Measurements from ENCODE around the gene ACTN1.

ACTN1 gene

GRCh38 chr14:68925373-68925772 is 53.7 kb downstream of the ACTN1 start:
- H3K4me1 Mint-ChIP-seq: peaks cover 57% of the 10 kb centered on the region
- H3K9me3 Mint-ChIP-seq: peaks cover 3% of the 10 kb centered on the region
- peaks cover 28% of the 10 kb centered on the region for H3K36me3 Mint-ChIP-seq (ENCODE audit: low read depth)
- H3K27me3 Mint-ChIP-seq (ENCODE audit: low read depth): no peaks in the 10 kb centered on the region
- TF ChIP-seq CTCF (IDR thresholded peaks at IDR 0.05; ENCODE audit: unreplicated experiment in 3 of 3): no peak
- no peak overlapping the region for H3K4me3 Mint-ChIP-seq
- H3K27ac Mint-ChIP-seq: no peak overlapping the region

- Mint-ChIP-seq H3K27me3 (ENCODE audit: low read depth) (no peaks in the 10 kb centered on the region), H3K4me3 (no peak overlapping the region), H3K27ac (peak overlapping the region; percentile 8 to 36 (median 33)), H3K4me1 (peaks cover 52% of the 10 kb centered on the region), H3K36me3 (ENCODE audit: low read depth) (peaks cover 32% of the 10 kb centered on the region), H3K9me3 (peaks cover 3% of the 10 kb centered on the region)
- no peak for TF ChIP-seq CTCF (IDR thresholded peaks at IDR 0.05; ENCODE audit: unreplicated experiment in 3 of 3)
Measured at GRCh38 chr14:68924186-68925158, 54.6 kb downstream of the ACTN1 start.

DNA sequence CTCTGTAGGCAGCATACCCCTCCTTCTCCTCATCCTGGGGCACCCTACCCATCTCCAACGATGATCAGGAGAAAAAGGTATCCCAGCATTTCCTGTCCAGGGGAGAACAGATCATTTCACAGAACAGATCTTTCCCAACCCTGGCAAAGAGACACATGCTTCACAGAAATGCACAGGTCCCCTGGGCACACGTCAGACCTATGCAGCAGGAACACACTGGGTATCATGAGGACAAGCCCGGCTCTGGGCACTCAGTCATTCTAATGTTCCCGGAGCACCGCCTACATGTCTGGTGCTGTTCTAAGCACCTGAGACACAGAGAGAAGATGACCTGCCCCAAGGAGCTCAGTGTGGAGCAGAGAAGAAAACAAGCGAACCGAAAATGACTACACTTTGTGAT is 56.2 kb downstream of the ACTN1 start:
- H3K27me3 Mint-ChIP-seq (ENCODE audit: low read depth): no peaks in the 10 kb centered on the region
- peaks cover 39% of the 10 kb centered on the region for H3K4me1 Mint-ChIP-seq
- no peak for TF ChIP-seq CTCF (IDR thresholded peaks at IDR 0.05; ENCODE audit: unreplicated experiment in 3 of 3)

GRCh38 chr14:68922201-68922621 is 56.9 kb downstream of the ACTN1 start:
- peaks cover 3% of the 10 kb centered on the region for H3K9me3 Mint-ChIP-seq
- H3K4me1 Mint-ChIP-seq: peaks cover 36% of the 10 kb centered on the region
- H3K27me3 Mint-ChIP-seq (ENCODE audit: low read depth): no peaks in the 10 kb centered on the region
- TF ChIP-seq CTCF (IDR thresholded peaks at IDR 0.05; ENCODE audit: unreplicated experiment in 3 of 3): no peak
- H3K4me3 Mint-ChIP-seq: no peak overlapping the region
- H3K36me3 Mint-ChIP-seq (ENCODE audit: low read depth): peaks cover 42% of the 10 kb centered on the region
- peak overlapping the region in 1 of 3 experiments; percentile 15 for H3K27ac Mint-ChIP-seq

More for the DNA sequence above, 56.2 kb downstream of the ACTN1 start:
- Mint-ChIP-seq H3K4me3 (no peak overlapping the region), H3K36me3 (ENCODE audit: low read depth) (peaks cover 40% of the 10 kb centered on the region), H3K27ac (peak overlapping the region in 1 of 3 experiments; percentile 15), H3K9me3 (peaks cover 3% of the 10 kb centered on the region)

GRCh38 chr14:68921666-68922065 is 57.4 kb downstream of the ACTN1 start:
- peaks cover 41% of the 10 kb centered on the region for H3K4me1 Mint-ChIP-seq
- no peak for TF ChIP-seq CTCF (IDR thresholded peaks at IDR 0.05; ENCODE audit: unreplicated experiment in 3 of 3)
- H3K4me3 Mint-ChIP-seq: no peak overlapping the region
- peaks cover 43% of the 10 kb centered on the region for H3K36me3 Mint-ChIP-seq (ENCODE audit: low read depth)
- no peaks in the 10 kb centered on the region for H3K27me3 Mint-ChIP-seq (ENCODE audit: low read depth)
- peak overlapping the region in 2 of 3 experiments; percentile 33 to 74 for H3K27ac Mint-ChIP-seq
- no peaks in the 10 kb centered on the region for H3K9me3 Mint-ChIP-seq

All from nephron (organoid).